Liver (tissue), 9 donors: ENCODE data around the gene HSH2D. TPM values are rescaled to one million over a fixed set of nuclear protein-coding genes. Genes with fewer than 3 reads are reported as not detected.

Experiments
- DNase-seq: peaks from one replicate; pipeline ENCODE4 v3.0.0-alpha.2; 2017; ENCODE audit warnings: low spot score
- H3K27ac ChIP-seq, 2 donors: one replicate each; pipeline ENCODE4 v1.7.0; 2013; ENCODE audit warnings: inconsistent platforms in 2 of 2, low read length in 2 of 2, control low read depth in 1 of 2, low read depth in 1 of 2, mild to moderate bottlenecking in 1 of 2
- H3K27me3 ChIP-seq, 4 donors: one replicate each; pipeline versions ENCODE4 v1.6.1 to v1.7.0; 2013; ENCODE audit warnings: low read length in 3 of 4, inconsistent platforms in 1 of 4, mild to moderate bottlenecking in 1 of 4, moderate library complexity in 1 of 4; ENCODE audit not compliant: control insufficient read depth in 4 of 4, insufficient read depth in 4 of 4
- H3K36me3 ChIP-seq, 4 donors: one replicate each; pipeline versions ENCODE4 v1.6.1 to v1.7.0; 2013; ENCODE audit warnings: low read length in 3 of 4, mild to moderate bottlenecking in 3 of 4, low read depth in 1 of 4, moderate library complexity in 1 of 4; ENCODE audit not compliant: control insufficient read depth in 4 of 4, insufficient read depth in 3 of 4
- H3K4me1 ChIP-seq, 4 donors: one replicate each; pipeline versions ENCODE4 v1.6.1 to v1.7.0; 2013; ENCODE audit warnings: low read length in 3 of 4, mild to moderate bottlenecking in 3 of 4, moderate library complexity in 1 of 4; ENCODE audit not compliant: control insufficient read depth in 4 of 4, insufficient read depth in 4 of 4
- H3K4me3 ChIP-seq, 3 donors: one replicate each; pipeline versions ENCODE4 v1.6.1 to v1.7.0; 2013; ENCODE audit warnings: low read length in 3 of 3, control low read depth in 1 of 3, low read depth in 1 of 3, mild to moderate bottlenecking in 1 of 3
- H3K9ac ChIP-seq, 2 donors: one replicate each; pipeline ENCODE4 v1.7.0; 2013; ENCODE audit warnings: low read length in 2 of 2, mild to moderate bottlenecking in 2 of 2, moderate library complexity in 2 of 2, control low read depth in 1 of 2, low read depth in 1 of 2
- H3K9me3 ChIP-seq, 4 donors: one replicate each; pipeline versions ENCODE4 v1.6.1 to v1.7.0; 2013; ENCODE audit warnings: low read length in 3 of 4; ENCODE audit not compliant: control insufficient read depth in 4 of 4
- ATF3 ChIP-seq: IDR thresholded peaks from 2 replicates; pipeline ENCODE4 v1.6.1; 2016; ENCODE audit warnings: antibody characterized with exemption
- CTCF ChIP-seq: fragments of 150-350 bp; IDR thresholded peaks from 2 replicates; pipeline ENCODE4 v1.5.1; 2017; ENCODE audit warnings: improper control_type of control experiment, low read depth, low read length; ENCODE audit not compliant: missing input control
- EGR1 ChIP-seq, 2 donors: IDR thresholded peaks; 2 replicates each; pipeline ENCODE4 v1.6.1; 2016 to 2018; ENCODE audit warnings: antibody characterized with exemption in 2 of 2, low read depth in 2 of 2
- FOXA1 ChIP-seq: IDR thresholded peaks from 2 replicates; pipeline ENCODE4 v1.6.1; 2016; ENCODE audit warnings: antibody characterized with exemption
- FOXA2 ChIP-seq: IDR thresholded peaks from 2 replicates; pipeline ENCODE4 v1.6.1; 2016; ENCODE audit warnings: antibody characterized with exemption
- GABPA ChIP-seq, 2 donors: IDR thresholded peaks in 1 of 2; conservative IDR thresholded peaks in 1 of 2; 2 replicates each; pipeline ENCODE4 v1.6.1; 2016; ENCODE audit warnings: antibody characterized with exemption in 2 of 2, mild to moderate bottlenecking in 1 of 2, moderate library complexity in 1 of 2
- HNF4A ChIP-seq, 2 donors: conservative IDR thresholded peaks; 2 replicates each; pipeline ENCODE4 v1.6.1; 2016; ENCODE audit warnings: antibody characterized with exemption in 2 of 2, mild to moderate bottlenecking in 2 of 2
- HNF4G ChIP-seq: IDR thresholded peaks from 2 replicates; pipeline ENCODE4 v1.6.1; 2016; ENCODE audit warnings: antibody characterized with exemption
- NR2F2 ChIP-seq: IDR thresholded peaks from 2 replicates; pipeline ENCODE4 v1.6.1; 2016; ENCODE audit warnings: antibody characterized with exemption
- RAD21 ChIP-seq, 2 donors: IDR thresholded peaks; 2 replicates each; pipeline ENCODE4 v1.6.1; 2016; ENCODE audit warnings: antibody characterized with exemption in 2 of 2, mild to moderate bottlenecking in 2 of 2
- RXRA ChIP-seq, 2 donors: IDR thresholded peaks; 2 replicates each; pipeline ENCODE4 v1.6.1; 2017 to 2018; ENCODE audit warnings: antibody characterized with exemption in 2 of 2, mild to moderate bottlenecking in 1 of 2
- SP1 ChIP-seq: IDR thresholded peaks from 2 replicates; pipeline ENCODE4 v1.6.1; 2018; ENCODE audit warnings: antibody characterized with exemption, mild to moderate bottlenecking
- TAF1 ChIP-seq: conservative IDR thresholded peaks from 2 replicates; pipeline ENCODE4 v1.6.1; 2016; ENCODE audit warnings: antibody characterized with exemption, mild to moderate bottlenecking
- YY1 ChIP-seq: IDR thresholded peaks from 2 replicates; pipeline ENCODE4 v1.6.1; 2016; ENCODE audit warnings: antibody characterized with exemption, mild to moderate bottlenecking
- WGBS: extraction: QIAGEN DNeasy Blood & Tissue Kit; methylation state at CpG from one replicate; pipeline ENCODE4 v1.1.7; 2013; 5-methylcytosine and 5-hydroxymethylcytosine counted together
- polyA plus RNA-seq, 2 donors: library from polyadenylated mRNA; stranded (reverse) in 1 of 2; unstranded in 1 of 2; fragments of 200-250 nt in 1 of 2; fragments of >200 nt in 1 of 2; fragmentation: Nextera tagmentation in 1 of 2; extraction: Ambion mirVana in 1 of 2; gene quantifications; one replicate each; pipeline versions ENCODE4 v1.2.1 to v1.2.3, GENCODE V29; 2013 to 2015
- total RNA-seq, 2 donors: library from RNA; depleted of rRNA; stranded (reverse); fragments of >200 nt; gene quantifications; one replicate each; pipeline ENCODE4 v1.2.3, GENCODE V29; 2014
- TF ChIP-seq, protein P1 (sequence below): IDR thresholded peaks from 2 replicates; pipeline ENCODE4 v1.6.1; 2016; ENCODE audit warnings: antibody characterized with exemption, mild to moderate bottlenecking
- TF ChIP-seq, protein P2 (sequence below): IDR thresholded peaks from 2 replicates; pipeline ENCODE4 v1.6.1; 2016; ENCODE audit warnings: antibody characterized with exemption
- donor health status: healthy.
- donor health status: healthy.
- donor health status: healthy.
- donor health status: healthy.
- donor health status: healthy.

Gene HSH2D
- total and polyA plus RNA-seq, 4 donors, result 0.33 to 2.9 (median 1.2) TPM

DNA sequence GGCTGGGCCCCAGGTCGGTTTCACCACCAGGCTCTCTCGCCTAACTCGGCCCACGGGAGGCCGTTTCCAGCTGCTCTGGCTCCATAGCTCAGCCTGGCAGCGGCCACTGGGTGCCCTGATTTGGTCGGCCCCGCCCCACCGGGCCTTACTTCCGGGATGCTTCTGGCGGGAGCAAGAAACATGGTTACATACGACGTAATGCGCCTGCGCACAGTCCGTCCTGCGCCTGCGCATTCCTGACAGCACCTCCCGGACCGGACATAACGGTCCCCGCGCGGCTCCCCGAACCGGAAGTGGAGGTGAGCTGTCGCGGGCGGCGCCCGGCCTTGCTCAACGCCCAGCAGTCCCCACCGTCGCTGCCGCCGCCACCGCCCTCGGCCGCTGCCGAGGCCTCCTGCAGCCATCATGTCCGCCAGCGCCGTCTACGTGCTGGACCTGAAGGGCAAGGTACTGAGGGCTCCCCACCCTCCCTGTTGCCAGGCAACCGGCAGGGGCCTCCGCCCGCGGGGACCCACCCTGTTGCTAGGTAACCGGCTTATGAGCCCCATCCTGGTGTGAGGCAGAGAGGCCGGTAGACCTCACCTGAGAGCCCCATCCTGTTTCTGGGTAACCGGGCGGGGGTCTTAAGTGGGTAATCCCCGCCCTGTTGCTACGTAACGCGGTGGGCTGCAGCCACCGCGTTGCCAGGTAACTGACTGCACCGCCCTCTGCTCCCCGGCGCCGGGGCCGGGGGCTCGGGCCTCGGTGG lies 54.3 kb downstream of the HSH2D start, which contains the start of gene AP1M1:
AP1M1 (plus strand) TSS at position 290 of the 748 bp plus-strand sequence; CDS start at position 406, 116 bp downstream.
- Histone ChIP-seq H3K27ac (peak within 1 kb of the TSS; percentile 90), H3K36me3 (peaks cover 0 to 3% (median 0%) of the 10 kb centered on the region in 4 donors), H3K27me3 (no peaks in the 10 kb centered on the region), H3K4me1 (peaks cover 19 to 60% (median 54%) of the 10 kb centered on the region in 4 donors), H3K4me3 (peak within 1 kb of the TSS; percentile 71 to 92 (median 90)), H3K9ac (peak within 1 kb of the TSS; percentile 66 to 68), H3K9me3 (no peaks in the 10 kb centered on the region)
- peak; percentile 98 for DNase-seq
- TF ChIP-seq HNF4A (conservative IDR thresholded peaks at IDR 0.05) (no peak), ATF3 (no peak), GABPA (IDR thresholded peaks at IDR 0.05 in 1 of 2, conservative IDR thresholded peaks at IDR 0.05 in 1 of 2) (peak; percentile 78 to 95), RXRA (IDR thresholded peaks at IDR 0.05) (peak in 1 of 2 donors; percentile 23), NR2F2 (peak; percentile 7), CTCF (no peak), SP1 (peak; percentile 34), TAF1 (no peak), FOXA2 (no peak), EGR1 (IDR thresholded peaks at IDR 0.05; ENCODE audit: low read depth in 2 of 2) (peak in 1 of 2 donors; percentile 77), YY1 (peak; percentile 84), HNF4G (no peak)
- TF ChIP-seq, protein P1, sequence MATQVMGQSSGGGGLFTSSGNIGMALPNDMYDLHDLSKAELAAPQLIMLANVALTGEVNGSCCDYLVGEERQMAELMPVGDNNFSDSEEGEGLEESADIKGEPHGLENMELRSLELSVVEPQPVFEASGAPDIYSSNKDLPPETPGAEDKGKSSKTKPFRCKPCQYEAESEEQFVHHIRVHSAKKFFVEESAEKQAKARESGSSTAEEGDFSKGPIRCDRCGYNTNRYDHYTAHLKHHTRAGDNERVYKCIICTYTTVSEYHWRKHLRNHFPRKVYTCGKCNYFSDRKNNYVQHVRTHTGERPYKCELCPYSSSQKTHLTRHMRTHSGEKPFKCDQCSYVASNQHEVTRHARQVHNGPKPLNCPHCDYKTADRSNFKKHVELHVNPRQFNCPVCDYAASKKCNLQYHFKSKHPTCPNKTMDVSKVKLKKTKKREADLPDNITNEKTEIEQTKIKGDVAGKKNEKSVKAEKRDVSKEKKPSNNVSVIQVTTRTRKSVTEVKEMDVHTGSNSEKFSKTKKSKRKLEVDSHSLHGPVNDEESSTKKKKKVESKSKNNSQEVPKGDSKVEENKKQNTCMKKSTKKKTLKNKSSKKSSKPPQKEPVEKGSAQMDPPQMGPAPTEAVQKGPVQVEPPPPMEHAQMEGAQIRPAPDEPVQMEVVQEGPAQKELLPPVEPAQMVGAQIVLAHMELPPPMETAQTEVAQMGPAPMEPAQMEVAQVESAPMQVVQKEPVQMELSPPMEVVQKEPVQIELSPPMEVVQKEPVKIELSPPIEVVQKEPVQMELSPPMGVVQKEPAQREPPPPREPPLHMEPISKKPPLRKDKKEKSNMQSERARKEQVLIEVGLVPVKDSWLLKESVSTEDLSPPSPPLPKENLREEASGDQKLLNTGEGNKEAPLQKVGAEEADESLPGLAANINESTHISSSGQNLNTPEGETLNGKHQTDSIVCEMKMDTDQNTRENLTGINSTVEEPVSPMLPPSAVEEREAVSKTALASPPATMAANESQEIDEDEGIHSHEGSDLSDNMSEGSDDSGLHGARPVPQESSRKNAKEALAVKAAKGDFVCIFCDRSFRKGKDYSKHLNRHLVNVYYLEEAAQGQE, result no peak
- TF ChIP-seq, protein P2, sequence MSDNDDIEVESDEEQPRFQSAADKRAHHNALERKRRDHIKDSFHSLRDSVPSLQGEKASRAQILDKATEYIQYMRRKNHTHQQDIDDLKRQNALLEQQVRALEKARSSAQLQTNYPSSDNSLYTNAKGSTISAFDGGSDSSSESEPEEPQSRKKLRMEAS, result peak; percentile 67
- under 1% methylated on average over 65 of the region's 65 CpGs for WGBS

- no peaks in the 10 kb centered on the region for H3K27me3 ChIP-seq
- H3K36me3 ChIP-seq, result peaks cover 0 to 7% (median 3%) of the 10 kb centered on the region in 4 donors
- peak overlapping the region; percentile 71 to 92 (median 90) for H3K4me3 ChIP-seq
- peaks cover 19 to 65% (median 59%) of the 10 kb centered on the region in 4 donors for H3K4me1 ChIP-seq
- no peaks in the 10 kb centered on the region for H3K9me3 ChIP-seq
- TF ChIP-seq RXRA (IDR thresholded peaks at IDR 0.05), result no peak
- no peak for TF ChIP-seq ATF3
- TF ChIP-seq RAD21 (IDR thresholded peaks at IDR 0.05), result no peak
- TF ChIP-seq HNF4G, result no peak
- no peak for TF ChIP-seq NR2F2
- TF ChIP-seq FOXA1, result no peak
- TF ChIP-seq SP1, result no peak
- no peak for TF ChIP-seq CTCF
- no peak for TF ChIP-seq HNF4A (conservative IDR thresholded peaks at IDR 0.05)
- no peak for TF ChIP-seq FOXA2
- no peak for TF ChIP-seq GABPA (IDR thresholded peaks at IDR 0.05 in 1 of 2, conservative IDR thresholded peaks at IDR 0.05 in 1 of 2)
- TF ChIP-seq, protein P2, result no peak
- TF ChIP-seq, protein P1, result no peak
- peak overlapping the region; percentile 90 for H3K27ac ChIP-seq
- DNase-seq, result no peak
- WGBS, result under 1% methylated on average over 18 of the region's 18 CpGs
- H3K9ac ChIP-seq, result peak overlapping the region; percentile 66 to 68
These were observed 54.8 kb downstream of the HSH2D start for GRCh38 chr19:16198370-16198651.
